TTC549 (cell line): ENCODE results near the gene WDR17.
A peak's percentile ranks its signal among the peaks of the same experiment; 100 is the strongest.
"Not testable (repeated sequence)": the region's sequence is repeated elsewhere in the genome, so short reads cannot be mapped to it uniquely, and the experiment has no call there.

Experiments used
- FAIRE-seq: peaks from 2 replicates; lab custom pipeline; 2012; peaks lifted over from hg19 to GRCh38; lab: Jason Lieb, UNC

The WDR17 gene

GRCh38 chr4:176193126-176193525 lies 127.5 kb downstream of the WDR17 start:
- FAIRE-seq: no peak

DNA sequence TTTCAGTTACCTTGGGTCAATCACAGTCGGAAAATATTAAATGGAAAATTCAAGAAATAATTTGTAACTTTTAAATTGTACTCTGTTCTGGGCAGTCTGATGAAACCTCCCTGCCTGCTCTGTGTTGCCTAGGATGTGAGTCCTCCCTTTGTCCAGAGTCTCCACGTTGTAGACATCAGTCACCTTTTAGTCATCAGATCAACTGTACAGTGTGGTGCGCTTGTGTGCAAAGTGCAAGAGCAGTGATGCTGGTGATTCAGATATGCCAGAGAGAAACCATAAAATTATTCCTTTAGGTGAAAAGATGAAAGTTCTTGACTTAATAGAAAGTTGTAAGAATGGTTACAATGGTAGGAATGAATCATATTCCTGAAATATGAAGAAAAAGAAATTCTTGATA lies 128.3 kb downstream of the WDR17 start:
- FAIRE-seq: no peak

DNA sequence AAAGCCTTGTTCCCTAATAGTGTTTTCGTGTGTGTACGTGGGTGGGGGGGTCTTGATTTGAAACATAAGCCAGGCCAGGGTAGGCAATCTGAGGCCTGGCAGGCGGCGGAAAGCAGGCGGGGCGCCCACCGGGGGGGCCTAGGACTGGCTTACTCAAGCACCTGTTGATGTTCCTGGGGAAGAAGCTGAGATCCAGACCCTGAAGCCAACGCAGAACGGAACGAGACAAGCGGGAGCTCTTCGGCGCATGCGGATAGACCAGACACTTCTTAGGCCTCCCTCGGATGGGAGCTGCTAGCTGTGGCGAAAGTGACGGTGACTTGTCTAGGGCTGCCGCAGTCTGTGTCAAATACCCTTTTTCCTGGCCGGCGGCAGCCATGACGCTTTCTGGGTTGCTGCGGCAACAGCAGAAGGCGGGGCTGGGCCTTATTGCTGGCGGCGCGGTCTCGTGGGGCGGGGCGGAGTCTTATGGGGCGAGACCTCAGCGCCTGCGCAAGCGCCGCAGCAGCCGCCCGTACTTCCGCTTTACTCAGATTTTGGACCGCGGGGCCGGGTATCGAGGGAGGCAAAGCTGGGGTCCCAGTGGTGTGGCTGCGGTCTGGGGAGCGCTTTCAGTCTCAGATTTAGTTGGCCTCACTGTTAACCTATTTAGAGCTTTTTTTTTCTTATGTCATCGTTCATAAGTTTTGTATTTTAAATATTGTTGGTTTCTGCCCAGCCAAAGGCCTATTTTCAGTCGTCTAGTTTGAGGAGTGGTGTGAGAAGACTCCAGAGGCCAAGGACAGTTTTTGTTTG lies 129.7 kb downstream of the WDR17 start, which contains the start of gene SPATA4:
TSS of gene SPATA4 (minus strand) at position 402 of the 795 bp plus-strand sequence. CDS start at position 379, 23 bp downstream.
- peak; percentile 11 for FAIRE-seq

DNA sequence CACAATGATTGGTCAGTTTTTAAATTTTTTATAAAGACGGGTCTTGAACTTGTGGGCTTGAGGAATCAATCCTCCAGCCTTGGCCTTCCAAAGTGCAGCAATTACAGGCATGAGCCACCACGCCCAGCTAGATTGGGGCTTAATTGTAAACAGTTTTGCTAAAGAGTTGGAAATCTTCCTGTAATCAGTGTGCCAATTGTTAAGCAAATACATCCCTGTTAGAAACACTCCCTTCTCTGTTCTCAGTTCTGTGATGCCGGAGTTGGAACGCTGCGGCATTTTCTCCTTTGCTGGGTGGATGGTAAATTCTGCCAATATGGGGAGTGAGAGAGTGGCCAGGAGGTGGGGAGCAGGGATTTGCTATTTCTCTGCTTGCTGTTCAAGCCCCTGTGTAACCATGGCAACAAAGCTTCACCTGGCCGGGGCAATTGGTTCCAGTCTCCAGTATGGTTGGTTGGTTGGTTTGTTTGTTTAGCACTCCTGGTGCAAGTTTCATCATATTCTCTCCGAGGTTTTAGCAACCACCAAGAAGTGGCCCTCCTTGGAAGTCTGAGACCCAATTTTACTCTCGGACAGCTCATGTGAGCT lies 132.8 kb downstream of the WDR17 start:
- FAIRE-seq: no peak

GRCh38 chr4:176205299-176205698 lies 139.7 kb downstream of the WDR17 start:
- no peak for FAIRE-seq

- no peak for FAIRE-seq
Measured at GRCh38 chr4:176207839-176208238, 142.2 kb downstream of the WDR17 start.

DNA sequence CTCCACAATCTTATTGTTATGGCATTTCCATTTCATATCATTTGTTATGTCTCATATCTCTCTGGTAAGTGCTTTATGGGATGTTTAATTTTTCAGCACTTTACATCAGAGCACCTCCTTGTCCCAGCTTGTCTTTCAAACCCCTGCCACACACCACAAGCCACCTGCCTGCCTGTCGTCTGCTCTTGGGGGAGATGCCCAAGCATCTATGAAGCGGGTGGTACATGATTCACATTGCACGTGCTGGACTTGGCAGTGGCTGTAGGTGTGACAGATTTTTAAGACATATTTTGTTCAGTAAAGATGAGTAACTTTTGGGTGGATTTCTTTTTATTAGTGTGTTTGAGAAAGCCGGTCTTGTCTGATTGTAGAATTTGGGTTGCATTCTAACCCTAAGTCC lies 143.9 kb downstream of the WDR17 start:
- no peak for FAIRE-seq

DNA sequence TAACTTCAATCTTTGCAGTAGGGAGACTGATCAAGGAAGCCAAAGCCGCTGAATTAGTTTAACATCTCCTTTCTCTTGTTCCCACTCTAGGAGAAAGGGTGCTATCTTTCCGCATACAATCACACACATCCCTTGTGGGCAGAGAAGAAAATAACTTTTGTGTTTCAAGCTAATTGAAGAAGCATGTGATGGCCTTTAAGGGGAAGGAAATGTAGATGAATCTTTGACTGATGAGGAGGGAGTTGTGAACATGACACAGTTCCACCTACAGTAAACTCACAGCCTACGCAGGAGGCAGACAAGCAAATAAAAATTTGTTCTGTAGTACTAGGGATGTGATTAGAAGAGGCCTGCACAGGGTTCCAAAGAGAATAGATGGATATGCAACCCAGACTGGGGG lies 144.5 kb downstream of the WDR17 start:
- FAIRE-seq: no peak

GRCh38 chr4:176210579-176211296 lies 145.1 kb downstream of the WDR17 start:
- no peak for FAIRE-seq

GRCh38 chr4:176212351-176212750 lies 146.7 kb downstream of the WDR17 start:
- not testable (repeated sequence) for FAIRE-seq

DNA sequence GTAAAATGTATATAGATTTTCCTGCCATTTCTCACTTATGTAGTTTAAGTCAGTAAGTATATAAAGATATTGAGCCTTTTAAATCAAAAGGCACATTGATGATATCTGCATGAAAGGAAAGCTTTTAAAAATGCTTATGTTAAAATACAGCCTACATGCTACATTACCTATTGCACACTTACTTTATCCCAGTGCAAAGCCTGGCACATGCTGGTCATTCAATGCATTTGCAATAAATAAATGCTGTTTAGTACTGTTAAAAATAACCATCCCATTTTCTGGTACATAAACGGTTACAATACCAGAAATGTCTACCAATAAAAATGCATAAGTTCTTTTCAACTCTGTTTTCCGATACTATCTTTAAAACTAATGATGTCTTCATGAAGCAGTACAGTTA lies 151.9 kb downstream of the WDR17 start:
- FAIRE-seq: no peak

DNA sequence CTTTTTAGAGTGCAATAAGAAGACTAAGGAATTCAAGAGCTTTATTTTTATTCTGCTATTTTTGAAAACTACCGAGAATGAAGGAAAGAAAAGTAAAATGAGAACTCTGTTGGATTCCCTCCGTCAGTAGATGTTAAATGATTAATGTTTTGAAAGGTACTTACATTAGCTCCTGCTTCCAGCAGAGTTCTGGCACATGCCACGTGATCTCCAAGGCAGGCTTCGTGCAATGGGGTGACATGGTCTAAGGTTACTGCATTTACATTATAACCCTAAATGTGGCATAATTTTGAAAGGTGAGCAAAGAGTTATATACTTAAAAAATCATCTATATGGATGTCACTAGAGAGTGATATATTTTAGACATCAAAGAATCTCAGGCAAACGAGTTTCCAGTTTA lies 156.5 kb downstream of the WDR17 start:
- FAIRE-seq: no peak

- no peak for FAIRE-seq
Measured at GRCh38 chr4:176223561-176223960, 157.9 kb downstream of the WDR17 start.

DNA sequence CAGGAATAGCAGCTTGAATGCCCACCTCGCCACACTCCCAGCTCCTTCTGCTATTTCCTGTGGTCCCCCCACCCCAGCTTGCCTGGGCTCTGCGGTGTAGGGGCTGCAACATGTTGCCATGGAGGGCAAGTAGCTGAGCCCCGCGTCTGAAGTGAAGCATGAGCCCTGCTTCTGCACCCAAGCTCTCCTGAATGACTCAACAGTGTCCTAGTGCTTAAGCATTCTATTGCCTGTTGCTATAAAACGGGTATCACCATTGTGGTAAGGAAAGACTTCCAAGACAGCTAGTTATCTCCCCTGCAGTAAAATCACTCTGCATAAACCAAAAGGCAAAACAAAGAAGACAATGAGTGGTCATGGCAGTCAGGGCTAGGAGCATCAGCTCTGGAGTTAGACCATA lies 161.1 kb downstream of the WDR17 start:
- FAIRE-seq: no peak

DNA sequence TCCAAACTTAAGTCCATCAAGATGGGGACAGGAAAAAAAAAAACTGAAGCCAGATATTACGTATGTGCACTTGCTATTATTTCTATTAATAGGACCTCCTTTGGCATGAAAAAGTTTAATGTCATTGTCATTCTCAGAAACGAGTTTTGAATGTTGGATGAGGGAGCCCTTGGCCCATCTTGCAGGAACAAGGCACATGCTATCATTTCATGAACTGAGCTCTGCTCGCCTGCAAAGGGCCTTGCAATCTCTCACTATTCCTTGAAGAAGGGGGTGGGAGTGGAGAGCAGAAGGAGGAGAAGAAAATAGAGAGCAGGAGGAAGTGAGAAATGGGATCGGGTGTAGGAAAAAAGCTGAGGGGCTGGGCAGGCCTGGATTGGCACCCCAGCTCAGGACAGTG lies 164.0 kb downstream of the WDR17 start:
- FAIRE-seq: no peak
